ENCODE results near the gene TRIM8.

The TRIM8 gene

GRCh38 chr10:102599565-102600327 lies 44.5 kb upstream of the TRIM8 start:
- ChIA-PET POLR2A (no interaction called here), CTCF (interaction anchor here (1.1 to 2.9 kb wide), 3 partner anchors 16 to 28 kb away, joined by 3 to 18 read pairs (median 11); no protein-coding TSS in a partner anchor)
- DNase-seq (ENCODE audit: extremely low spot score) = no peak
- TF ChIP-seq, protein P1, sequence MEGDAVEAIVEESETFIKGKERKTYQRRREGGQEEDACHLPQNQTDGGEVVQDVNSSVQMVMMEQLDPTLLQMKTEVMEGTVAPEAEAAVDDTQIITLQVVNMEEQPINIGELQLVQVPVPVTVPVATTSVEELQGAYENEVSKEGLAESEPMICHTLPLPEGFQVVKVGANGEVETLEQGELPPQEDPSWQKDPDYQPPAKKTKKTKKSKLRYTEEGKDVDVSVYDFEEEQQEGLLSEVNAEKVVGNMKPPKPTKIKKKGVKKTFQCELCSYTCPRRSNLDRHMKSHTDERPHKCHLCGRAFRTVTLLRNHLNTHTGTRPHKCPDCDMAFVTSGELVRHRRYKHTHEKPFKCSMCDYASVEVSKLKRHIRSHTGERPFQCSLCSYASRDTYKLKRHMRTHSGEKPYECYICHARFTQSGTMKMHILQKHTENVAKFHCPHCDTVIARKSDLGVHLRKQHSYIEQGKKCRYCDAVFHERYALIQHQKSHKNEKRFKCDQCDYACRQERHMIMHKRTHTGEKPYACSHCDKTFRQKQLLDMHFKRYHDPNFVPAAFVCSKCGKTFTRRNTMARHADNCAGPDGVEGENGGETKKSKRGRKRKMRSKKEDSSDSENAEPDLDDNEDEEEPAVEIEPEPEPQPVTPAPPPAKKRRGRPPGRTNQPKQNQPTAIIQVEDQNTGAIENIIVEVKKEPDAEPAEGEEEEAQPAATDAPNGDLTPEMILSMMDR (IDR thresholded peaks at IDR 0.05; ENCODE audit: control extremely low read depth, extremely low read depth, low read depth, missing control alignments) = no peak

GRCh38 chr10:102600816-102601215 lies 43.5 kb upstream of the TRIM8 start:
- POLR2A ChIA-PET = no interaction called here
- TF ChIP-seq, protein P1 (IDR thresholded peaks at IDR 0.05; ENCODE audit: control extremely low read depth, extremely low read depth, low read depth, missing control alignments) = no peak
- CTCF ChIA-PET = interaction anchor here (1.1 to 2.9 kb wide), 4 partner anchors 17 to 122 kb away, joined by 3 to 18 read pairs (median 5); partner anchors contain the start of gene ACTR1A
- no peak for DNase-seq (ENCODE audit: extremely low spot score)

- no peak for DNase-seq (ENCODE audit: extremely low spot score)
- TF ChIP-seq, protein P1 (IDR thresholded peaks at IDR 0.05; ENCODE audit: control extremely low read depth, extremely low read depth, low read depth, missing control alignments) = no peak
- CTCF ChIA-PET = interaction anchor here (0.8 to 2.9 kb wide), 6 partner anchors 10 to 123 kb away, joined by 4 to 18 read pairs (median 5); partner anchors contain the start of genes ACTR1A and SUFU
- POLR2A ChIA-PET = no interaction called here
These were observed 42.6 kb upstream of the TRIM8 start for GRCh38 chr10:102601639-102602038.

GRCh38 chr10:102602272-102603045 lies 41.8 kb upstream of the TRIM8 start:
- TF ChIP-seq, protein P1 (IDR thresholded peaks at IDR 0.05; ENCODE audit: control extremely low read depth, extremely low read depth, low read depth, missing control alignments) = no peak
- POLR2A ChIA-PET = no interaction called here
- CTCF ChIA-PET = interaction anchor here (0.8 to 2.9 kb wide), 5 partner anchors 9 to 100 kb away, joined by 4 to 18 read pairs (median 5); partner anchors contain the start of genes ACTR1A and SUFU
- DNase-seq (ENCODE audit: extremely low spot score) = no peak

DNA sequence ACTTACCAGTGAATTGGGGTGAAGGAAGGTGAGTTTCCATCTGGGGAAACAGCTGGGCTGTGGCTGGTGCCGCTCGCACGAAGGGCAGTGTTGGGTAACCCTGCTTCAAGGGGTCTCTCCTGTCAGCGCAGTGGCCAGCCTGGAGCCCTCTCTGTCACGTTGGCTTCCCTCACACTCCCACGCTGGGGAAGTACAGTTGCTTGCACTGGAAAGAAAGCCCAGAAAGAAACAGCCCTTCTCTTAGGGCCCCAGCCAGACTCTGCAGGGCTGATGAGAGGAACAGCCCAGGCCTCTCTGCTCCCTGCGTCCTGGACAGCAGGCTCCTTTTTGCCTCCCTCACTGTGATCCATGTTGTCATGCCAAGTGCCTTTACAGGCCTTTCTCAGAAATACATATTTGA lies 40.3 kb upstream of the TRIM8 start:
- TF ChIP-seq, protein P1 (IDR thresholded peaks at IDR 0.05; ENCODE audit: control extremely low read depth, extremely low read depth, low read depth, missing control alignments) = no peak
- POLR2A ChIA-PET = no interaction called here
- DNase-seq (ENCODE audit: extremely low spot score) = no peak
- CTCF ChIA-PET = interaction anchor here (1.3 to 2.0 kb wide), 2 partner anchors 8 to 142 kb away, joined by 4 to 6 read pairs; no protein-coding TSS in a partner anchor

DNA sequence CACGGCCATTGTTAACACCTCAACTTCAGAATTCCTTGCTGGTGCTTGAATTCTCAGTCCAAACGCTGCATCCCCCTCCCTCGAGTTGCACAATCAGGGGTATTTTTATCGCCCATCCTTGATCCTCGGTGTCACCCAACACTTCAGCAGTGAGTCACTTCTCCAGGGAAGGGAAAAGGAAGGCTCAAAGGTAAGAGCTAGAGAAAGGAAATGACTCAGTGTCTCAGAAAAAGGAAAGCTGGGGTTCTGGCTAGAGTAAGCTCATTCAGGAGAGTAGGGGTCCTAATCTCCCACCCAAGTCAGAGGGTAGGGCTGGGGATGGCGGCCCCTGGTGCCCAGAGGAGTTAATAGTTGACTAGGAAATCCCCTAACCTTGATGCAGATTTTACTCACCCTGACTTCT lies 39.8 kb upstream of the TRIM8 start:
- ChIA-PET CTCF (interaction anchor here (0.7 to 2.0 kb wide), 4 partner anchors 9 to 143 kb away, joined by 3 to 7 read pairs (median 5); partner anchors contain the start of gene SUFU), POLR2A (no interaction called here)
- TF ChIP-seq, protein P1 (IDR thresholded peaks at IDR 0.05; ENCODE audit: control extremely low read depth, extremely low read depth, low read depth, missing control alignments) = no peak
- DNase-seq (ENCODE audit: extremely low spot score) = no peak

All from GM10248 (cell line).